T-helper 9 cell (primary cell): ENCODE measurements around the gene GGN.
"Not testable (repeated sequence)": the region's sequence is repeated elsewhere in the genome, so short reads cannot be mapped to it uniquely, and the experiment has no call there.

Source experiments
- DNase-seq: peaks from one replicate; pipeline ENCODE4 v3.0.0-alpha.2; 2020
- total RNA-seq, 2 donors: gene quantifications; one replicate each; lab custom pipeline; 2026; lab: John Stamatoyannopoulos, UW

The GGN gene
- total RNA-seq, result 0.14 to 0.24 reads per million in 2 donors

DNA sequence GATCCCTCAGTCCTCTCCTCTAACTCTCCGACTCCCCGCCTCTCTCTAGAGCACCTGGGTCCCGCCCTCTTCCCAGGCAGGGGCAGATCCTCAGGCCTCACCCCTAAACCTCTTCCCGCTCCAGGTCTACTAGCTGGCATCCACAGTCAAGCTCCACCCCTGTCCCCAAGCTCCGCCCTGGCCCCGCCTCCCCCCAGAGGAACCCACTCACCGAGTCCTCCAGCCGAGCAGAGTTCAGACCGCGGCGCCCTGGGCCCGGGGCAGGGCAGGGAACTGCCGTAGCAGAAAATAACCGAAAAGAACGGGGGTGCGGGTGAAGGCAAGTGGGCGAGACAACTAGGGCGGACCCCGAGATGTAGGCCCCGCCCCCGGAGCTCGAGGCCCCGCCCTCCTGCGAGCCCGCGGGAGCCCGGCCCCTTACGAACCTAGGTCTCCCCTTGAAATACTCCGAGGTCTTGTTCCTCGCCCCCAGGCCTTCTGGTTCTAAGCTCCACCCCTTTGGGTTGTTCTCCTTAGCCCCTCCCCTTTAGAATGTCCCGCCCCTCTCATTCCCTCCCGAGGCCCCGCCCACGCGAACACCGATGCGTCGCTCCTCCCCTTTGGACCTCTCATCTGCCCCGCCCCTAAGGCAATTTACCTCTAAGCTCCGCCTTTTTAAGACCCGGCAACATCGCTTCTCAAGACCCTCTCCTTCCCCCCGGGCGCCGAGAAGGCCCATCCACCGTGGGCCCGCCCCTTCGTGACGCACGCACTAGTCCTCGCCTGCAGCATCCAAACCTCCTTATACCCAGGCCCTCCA lies at the start of gene GGN:
Gene GGN (minus strand): TSS at position 485 of the 799 bp plus-strand sequence. CDS start 773 bp downstream, outside the sequence.
- peak; percentile 77 for DNase-seq

DNA sequence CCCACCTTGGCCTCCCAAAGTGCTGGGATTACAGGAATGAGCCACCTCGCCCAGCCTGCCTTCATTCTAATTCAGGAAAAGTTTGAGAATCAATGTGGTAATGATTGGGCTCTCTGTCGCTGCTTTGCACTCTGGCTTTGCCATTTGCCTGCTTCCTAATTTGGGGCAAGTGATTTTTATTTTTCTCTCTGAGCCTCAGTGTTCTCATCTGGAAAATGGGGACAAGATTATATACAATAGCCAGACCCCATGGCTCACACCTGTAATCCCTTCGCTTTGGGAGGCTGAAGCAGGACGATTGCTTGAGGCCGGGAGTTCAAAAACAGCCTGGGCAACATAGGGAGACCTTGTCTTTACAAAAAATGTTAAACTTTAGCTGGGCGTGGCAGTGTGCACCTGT lies 49.5 kb upstream of the GGN start:
- no peak for DNase-seq

GRCh38 chr19:38434549-38435051 lies 46.8 kb upstream of the GGN start:
- DNase-seq, result no peak

GRCh38 chr19:38433268-38433733 lies 45.5 kb upstream of the GGN start, which contains the start of gene RYR1:
Gene RYR1 (plus strand): TSS chr19:38433691. CDS start chr19:38433830, 139 bp downstream.
- DNase-seq, result no peak

GRCh38 chr19:38430931-38431330 lies 43.1 kb upstream of the GGN start:
- DNase-seq, result no peak

- DNase-seq, result no peak
These were observed 42.0 kb upstream of the GGN start for GRCh38 chr19:38429811-38430156.

DNA sequence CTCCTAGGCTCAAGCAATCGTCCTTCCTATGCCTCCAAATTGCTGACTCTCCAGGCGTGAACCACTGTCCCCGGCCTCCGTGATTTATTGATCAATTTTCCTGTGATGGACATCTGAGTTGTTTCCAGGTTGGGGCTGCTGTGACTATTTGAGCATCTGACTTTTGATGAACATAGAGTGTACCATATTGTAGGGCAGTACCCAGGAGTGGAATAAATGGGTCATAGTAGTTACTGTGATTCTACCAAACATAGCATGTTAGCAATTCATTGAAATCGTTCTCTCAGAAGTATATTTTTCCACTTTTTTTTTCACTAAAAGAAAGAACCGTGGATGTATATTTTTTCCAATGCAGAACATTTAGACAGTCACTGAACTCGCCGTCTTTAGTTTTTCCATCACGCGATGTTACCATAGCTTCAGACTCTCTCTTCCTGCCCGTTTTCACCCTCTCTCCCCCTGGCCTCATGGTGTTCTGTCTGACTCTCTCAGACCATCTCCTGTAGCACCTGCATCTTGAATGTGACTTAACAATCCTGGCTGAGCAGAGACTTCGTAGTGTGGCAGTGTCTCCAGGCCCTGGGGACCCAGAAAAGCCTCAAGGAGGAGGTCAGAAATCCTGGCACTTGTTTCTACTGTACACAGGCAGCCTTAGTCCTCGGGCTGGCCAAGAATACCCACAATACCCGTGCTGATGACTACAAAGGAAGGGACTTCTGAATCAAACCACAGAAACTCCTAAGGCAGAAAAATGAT lies 41.4 kb upstream of the GGN start:
- no peak for DNase-seq

GRCh38 chr19:38427035-38427677 lies 39.3 kb upstream of the GGN start:
- DNase-seq, result not testable (repeated sequence)

- DNase-seq, result peak; percentile 16
These were observed 38.1 kb upstream of the GGN start, which contains the start of gene RASGRP4 for GRCh38 chr19:38425810-38426466. Gene RASGRP4 (minus strand): TSS chr19:38426219. CDS start chr19:38426091, 128 bp downstream.

- DNase-seq, result no peak
These were observed 37.5 kb upstream of the GGN start for GRCh38 chr19:38425222-38425809.

DNA sequence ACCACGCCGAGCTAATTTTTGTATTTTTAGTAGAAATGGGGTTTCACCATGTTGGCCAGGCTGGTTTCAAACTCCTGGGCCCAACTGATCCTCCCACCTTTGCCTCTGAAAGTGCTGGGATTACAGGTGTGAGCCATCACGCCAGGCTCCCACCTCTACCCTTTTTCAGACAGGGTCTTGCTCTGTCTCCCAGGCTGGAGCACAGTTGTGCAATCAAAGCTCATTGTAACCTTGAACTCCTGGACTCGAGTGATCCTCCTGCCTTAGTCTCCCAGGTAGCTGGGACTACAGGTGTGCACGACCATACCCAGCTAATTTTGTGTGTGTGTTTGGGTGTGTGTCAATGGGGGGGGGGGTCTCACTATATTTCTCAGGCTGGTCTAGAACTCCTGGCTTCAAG lies 36.4 kb upstream of the GGN start:
- DNase-seq, result no peak

DNA sequence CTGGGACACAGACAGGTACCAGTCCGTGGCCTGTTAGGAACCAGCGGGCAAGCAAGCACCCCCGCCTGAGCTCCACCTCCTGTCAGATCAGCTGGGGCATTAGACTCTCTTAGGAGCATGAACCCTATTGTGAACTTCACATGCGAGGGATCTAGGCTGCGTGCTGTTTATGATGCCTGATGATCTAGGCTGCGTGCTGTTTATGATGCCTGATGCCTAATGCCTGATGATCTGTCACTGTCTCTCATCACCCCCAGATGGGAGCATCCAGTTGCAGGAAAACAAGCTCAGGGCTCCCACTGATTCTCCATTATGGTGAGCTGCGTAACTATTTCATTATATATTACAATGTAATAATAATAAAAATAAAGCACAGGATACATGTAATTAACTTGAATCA lies 34.6 kb upstream of the GGN start:
- no peak for DNase-seq

GRCh38 chr19:38421856-38422255 lies 34.0 kb upstream of the GGN start:
- DNase-seq, result no peak

DNA sequence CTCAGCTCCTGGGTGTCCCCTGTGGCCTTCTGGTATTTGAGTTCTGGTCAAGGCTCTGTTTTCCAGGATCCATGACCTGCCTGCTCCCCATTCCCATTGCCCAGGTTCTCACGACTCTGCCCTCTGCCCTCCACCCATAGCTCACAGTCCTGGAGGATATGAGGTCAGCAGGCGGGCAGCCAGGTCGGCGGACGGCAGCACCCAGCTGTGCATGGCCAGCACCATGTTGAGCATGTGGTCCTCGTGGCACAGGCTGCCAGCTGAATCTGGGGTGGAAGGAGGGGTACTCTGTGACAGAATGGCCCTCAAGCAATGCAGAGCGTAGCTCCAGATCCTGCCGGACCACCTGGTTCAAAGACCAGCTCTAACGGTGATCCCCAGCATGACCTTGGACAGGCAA lies 33.1 kb upstream of the GGN start:
- no peak for DNase-seq

- DNase-seq, result peak; percentile 28
These were observed 30.0 kb upstream of the GGN start for GRCh38 chr19:38417544-38418506.

DNA sequence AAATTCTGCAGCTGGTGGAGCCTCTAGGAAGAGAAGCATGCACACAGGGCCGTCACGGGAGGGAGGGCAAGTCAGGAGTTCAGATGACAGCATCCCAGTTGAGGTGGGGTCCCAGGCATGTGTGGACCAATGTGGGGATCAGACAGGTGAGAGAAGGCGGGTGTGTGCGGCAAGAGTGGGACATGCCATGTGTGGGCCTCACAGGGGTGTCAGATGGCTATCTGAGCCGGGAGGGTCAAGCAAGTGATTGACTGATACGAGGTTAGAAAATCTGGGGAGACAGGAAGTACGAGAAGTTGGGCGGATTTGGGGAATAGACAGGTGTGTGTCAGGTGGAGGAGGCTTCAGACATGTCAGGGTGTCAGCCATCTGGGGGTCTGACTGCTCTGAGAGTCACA lies 29.3 kb upstream of the GGN start:
- no peak for DNase-seq

- no peak for DNase-seq
These were observed 25.6 kb upstream of the GGN start for GRCh38 chr19:38413416-38413815.

- no peak for DNase-seq
These were observed 25.1 kb upstream of the GGN start for GRCh38 chr19:38412961-38413360.

DNA sequence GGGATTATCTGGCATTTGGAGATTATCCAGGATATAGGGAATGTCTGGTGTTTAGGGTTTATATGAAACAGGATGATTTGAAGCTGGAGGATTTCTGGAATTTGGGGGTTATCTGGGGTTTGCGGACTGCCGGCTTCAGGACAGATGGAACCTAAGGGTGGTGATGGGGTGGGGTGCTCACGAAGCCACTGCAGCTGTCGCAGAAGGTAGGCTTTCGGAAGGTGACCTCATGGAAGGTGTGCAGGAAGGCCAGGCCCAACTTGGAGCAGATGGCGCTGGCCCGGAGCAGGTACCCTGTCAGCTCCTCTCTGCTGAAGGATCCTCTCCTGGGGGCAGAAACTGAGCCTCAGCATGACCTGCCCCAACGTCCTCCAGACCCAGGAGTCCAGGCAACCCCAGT lies 24.7 kb upstream of the GGN start:
- no peak for DNase-seq

DNA sequence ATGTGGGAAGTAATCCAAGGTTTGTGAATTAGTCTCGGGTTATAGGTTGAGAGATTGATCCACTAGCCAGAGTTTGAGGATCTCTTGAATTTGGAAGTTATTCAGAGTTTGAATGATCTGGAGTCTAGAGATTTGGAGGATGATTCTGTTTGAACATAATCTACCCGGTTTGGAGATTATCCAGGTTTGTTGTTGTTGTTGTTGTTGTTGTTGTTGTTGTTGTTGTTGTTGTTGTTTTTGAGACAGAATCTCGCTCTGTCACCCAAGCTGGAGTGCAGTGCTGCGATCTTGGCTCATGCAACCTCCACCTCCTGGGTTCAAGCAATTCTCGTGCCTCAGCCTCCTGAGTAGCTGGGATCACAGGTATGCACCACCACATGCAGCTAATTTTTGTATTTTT lies 24.1 kb upstream of the GGN start:
- DNase-seq, result not testable (repeated sequence)
